Measurements from ENCODE around the gene OR1L4.

Gene OR1L4

GRCh38 chr9:122767817-122768216 is 44.0 kb downstream of the OR1L4 start:
- no peak for DNase-seq (ENCODE audit: low read depth)
- no peak overlapping the region for H3K4me3 ChIP-seq (ENCODE audit: low read length)
- TF ChIP-seq CTCF (conservative IDR thresholded peaks at IDR 0.05; ENCODE audit: low read depth, low read length): no peak

Measured in retinal pigment epithelial cell (primary cell).